Spleen (tissue), 7 donors: ENCODE results near the gene OXTR.

Source experiments
- POLR2A ChIP-seq, 3 donors: fragments of 450-650 bp; IDR thresholded peaks; one replicate each; pipeline ENCODE4 v1.5.1; 2017; ENCODE audit warnings: antibody characterized with exemption in 3 of 3, mild to moderate bottlenecking in 1 of 3
- POLR2AphosphoS5 ChIP-seq, 3 donors: sonication (generic); formaldehyde crosslinking; IDR thresholded peaks; one replicate each; pipeline ENCODE4 v1.5.1; 2017; ENCODE audit warnings: antibody characterized with exemption in 3 of 3
- TF ChIP-seq, protein P1 (sequence below), 11 experiments: fragments of 200-600 bp in 7 of 11; fragments of 450-650 bp in 4 of 11; sonication (generic) in 4 of 11; IDR thresholded peaks in 8 of 11; conservative IDR thresholded peaks in 3 of 11; 1 replicate in 7 of 11; 2 replicates in 4 of 11; pipeline versions ENCODE4 v1.4.0 to v1.8.0; 2016 to 2021; ENCODE audit warnings: antibody characterized with exemption in 11 of 11, inconsistent platforms in 4 of 11, mild to moderate bottlenecking in 1 of 11
- donor health status: DM: no; HTN: no; CAD: no; lungs with moderate emphysema.
- donor health status: DM: no; HTN: no; CAD: no.
- donor health status: DM: no; HTN: no; CAD: no.

GRCh38 chr3:8739757-8740504, 29.5 kb downstream of the OXTR start:
- TF ChIP-seq, protein P1, sequence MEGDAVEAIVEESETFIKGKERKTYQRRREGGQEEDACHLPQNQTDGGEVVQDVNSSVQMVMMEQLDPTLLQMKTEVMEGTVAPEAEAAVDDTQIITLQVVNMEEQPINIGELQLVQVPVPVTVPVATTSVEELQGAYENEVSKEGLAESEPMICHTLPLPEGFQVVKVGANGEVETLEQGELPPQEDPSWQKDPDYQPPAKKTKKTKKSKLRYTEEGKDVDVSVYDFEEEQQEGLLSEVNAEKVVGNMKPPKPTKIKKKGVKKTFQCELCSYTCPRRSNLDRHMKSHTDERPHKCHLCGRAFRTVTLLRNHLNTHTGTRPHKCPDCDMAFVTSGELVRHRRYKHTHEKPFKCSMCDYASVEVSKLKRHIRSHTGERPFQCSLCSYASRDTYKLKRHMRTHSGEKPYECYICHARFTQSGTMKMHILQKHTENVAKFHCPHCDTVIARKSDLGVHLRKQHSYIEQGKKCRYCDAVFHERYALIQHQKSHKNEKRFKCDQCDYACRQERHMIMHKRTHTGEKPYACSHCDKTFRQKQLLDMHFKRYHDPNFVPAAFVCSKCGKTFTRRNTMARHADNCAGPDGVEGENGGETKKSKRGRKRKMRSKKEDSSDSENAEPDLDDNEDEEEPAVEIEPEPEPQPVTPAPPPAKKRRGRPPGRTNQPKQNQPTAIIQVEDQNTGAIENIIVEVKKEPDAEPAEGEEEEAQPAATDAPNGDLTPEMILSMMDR (IDR thresholded peaks at IDR 0.05 in 8 of 11, conservative IDR thresholded peaks at IDR 0.05 in 3 of 11): no peak
- no peak for TF ChIP-seq POLR2A (IDR thresholded peaks at IDR 0.05)
- TF ChIP-seq POLR2AphosphoS5 (IDR thresholded peaks at IDR 0.05): no peak
